GM18505 (cell line): ENCODE results near the gene PLAAT4.

ENCODE experiments used
- ATAC-seq: cut with Tn5 transposase; IDR thresholded peaks from one replicate; pipeline ENCODE4 v1.9.1; 2021; ENCODE audit not compliant: unreplicated experiment
- POLR2A ChIP-seq: IDR thresholded peaks from 4 replicates; pipeline ENCODE4 v1.6.1; 2011; ENCODE audit warnings: borderline replicate concordance; ENCODE audit not compliant: insufficient read depth, insufficient read length; ENCODE audit errors: extremely low read depth

PLAAT4 gene

GRCh38 chr11:63586451-63587166 lies 50.0 kb downstream of the PLAAT4 start:
- ATAC-seq: no peak
- no peak for TF ChIP-seq POLR2A

DNA sequence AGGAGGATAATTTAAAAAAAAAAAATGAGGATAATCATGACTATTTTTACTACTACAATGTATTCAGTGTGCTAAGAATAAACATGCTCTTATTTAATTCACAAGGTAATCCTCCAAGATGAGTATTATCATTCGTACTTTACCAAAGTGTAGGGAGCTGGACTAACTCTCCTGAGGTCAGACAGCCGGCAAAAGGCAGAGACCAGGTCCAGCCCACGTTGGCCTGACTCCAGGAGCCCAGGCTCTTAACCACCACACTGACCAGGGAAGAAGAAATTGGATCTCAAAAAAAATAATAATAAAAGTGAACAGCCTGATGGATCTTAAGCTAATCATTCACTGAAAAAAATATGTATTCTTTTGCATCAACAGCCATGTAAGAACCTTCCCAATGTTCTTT lies 52.4 kb downstream of the PLAAT4 start:
- TF ChIP-seq POLR2A: no peak
- ATAC-seq: no peak

- TF ChIP-seq POLR2A: no peak
- no peak for ATAC-seq
Observed at GRCh38 chr11:63590024-63590788, 53.6 kb downstream of the PLAAT4 start.

GRCh38 chr11:63592975-63593395 lies 56.4 kb downstream of the PLAAT4 start:
- ATAC-seq: no peak
- no peak for TF ChIP-seq POLR2A

- no peak for TF ChIP-seq POLR2A
- no peak for ATAC-seq
Observed at GRCh38 chr11:63595296-63595695, 58.7 kb downstream of the PLAAT4 start.
